GM21367 (cell line): ENCODE data around the gene SUSD4.

Experiments
- ATAC-seq: cut with Tn5 transposase; IDR thresholded peaks from one replicate; pipeline ENCODE4 v1.9.1; 2021; ENCODE audit not compliant: unreplicated experiment

The SUSD4 gene

DNA sequence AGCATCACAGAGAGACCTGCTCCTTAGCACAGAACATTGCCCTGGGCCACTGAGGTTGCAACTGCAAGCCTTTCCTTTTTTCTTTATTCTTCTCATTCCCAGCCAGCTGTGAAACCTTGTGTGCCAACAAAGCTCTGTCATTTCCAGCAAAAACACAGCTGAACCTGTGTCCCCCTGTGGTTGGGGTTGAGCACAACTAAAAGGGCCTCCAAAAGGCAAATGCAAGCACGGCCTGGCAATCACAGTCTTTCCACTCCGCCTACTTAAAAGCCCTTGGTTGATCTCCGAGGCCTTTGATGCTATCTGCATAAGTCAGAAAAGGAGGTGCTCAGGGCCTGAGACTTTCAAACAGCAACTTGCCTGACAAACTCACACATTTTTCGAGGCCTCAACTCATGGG lies 32.7 kb downstream of the SUSD4 start:
- no peak for ATAC-seq

DNA sequence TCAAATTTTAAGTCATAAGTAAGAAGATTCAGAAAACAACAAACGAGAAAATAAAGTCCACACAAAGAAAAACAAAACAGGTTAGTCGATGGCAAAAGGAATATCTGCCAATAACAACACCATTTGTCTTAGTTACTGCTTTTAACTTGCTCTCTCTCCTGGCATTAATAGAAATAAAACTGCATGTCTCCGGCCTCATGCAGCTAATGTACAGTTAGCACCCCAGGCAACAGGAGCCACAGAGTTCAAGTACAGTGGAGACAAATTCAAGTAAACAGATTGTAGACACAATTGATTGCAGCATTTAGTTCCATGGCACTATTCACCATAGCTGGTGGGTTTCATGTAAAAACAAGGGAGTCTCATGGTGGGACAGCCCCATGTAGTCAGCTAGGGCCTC lies 33.5 kb downstream of the SUSD4 start:
- ATAC-seq, result no peak

DNA sequence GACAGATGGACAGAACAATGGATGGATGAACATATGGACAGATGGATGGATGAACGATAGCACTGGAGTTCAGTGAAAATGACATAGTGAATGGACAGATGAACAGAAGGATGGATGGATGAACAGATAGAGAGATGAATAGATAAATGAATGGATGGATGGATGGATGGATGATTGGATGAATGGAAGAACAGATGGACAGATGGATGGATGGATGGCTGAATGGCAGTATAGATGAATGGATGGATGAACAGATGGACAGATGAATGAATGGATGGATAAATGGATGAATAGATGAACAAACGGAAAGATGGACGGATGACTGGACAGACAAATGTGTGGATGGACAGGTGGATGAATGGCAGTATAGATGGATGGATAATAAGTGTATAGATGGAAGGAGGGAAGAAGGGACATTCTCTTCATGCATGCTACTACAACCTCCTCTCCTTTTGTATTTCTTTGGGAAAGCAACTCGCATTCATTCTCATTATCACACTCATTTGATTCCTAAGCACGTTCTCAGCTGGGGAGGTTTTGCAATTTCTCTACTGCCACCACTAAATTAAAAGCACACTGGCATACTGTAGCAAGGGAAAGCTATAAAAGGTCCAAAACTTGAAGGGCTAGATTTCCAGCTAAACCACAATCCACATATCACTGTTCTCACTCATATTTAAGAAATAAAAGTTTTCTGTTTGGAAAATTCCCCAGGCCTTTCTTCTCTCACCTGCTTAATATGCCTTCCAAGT lies 34.1 kb downstream of the SUSD4 start:
- ATAC-seq, result no peak

DNA sequence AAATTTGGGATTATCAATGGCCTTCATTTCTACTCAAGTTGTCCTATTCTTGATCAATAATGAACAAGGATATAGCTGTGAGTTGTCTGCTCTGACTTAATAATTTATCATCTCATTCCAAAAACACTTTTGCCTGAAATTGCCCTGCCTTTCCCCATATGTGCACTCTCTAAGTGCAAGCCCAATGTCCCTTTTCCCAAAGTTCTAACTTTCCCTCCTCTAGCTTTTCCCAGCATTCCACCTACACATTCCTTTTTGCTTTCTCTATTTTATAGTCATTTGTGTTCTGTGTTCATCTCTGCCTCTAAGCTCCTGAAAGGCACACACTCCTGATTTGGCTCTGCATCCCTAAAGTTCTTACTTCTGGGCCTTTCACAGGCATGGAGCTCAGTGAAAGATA lies 34.7 kb downstream of the SUSD4 start:
- no peak for ATAC-seq

DNA sequence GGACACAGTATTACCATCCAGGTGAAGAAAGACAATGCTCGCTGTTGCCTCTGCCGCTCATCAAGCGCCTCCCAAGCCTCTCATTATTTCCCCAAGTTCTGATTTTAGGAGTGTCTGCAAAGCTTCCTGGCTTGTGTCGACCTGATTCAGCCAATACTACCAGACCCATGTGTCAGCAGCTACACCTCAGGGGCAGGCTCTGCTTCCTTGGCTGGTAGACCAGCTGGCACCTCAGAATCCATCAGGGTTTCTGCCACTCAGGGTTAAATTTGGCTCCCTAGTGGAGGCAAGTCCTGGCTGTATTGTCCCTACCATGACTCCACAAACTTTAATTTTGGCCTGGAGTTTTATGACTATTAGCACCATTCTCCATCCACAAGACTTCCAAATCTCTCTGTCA lies 35.4 kb downstream of the SUSD4 start:
- no peak for ATAC-seq

DNA sequence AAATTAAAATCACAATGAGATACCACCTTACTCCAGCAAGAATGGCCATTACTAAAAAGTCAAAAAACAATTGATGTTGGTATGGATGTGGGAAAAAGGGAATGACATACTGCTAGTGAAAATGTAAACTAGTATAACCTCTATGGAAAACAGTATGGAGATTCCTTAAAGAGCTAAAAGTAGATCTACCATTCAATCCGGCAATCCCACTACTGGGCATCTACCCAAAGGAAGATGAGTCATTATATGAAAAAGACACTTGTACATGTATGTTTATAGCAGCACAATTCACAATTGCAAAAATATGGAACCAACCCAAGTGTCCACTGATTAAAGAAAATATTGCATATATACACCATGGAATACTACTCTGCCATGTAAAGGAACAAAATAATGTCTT lies 37.2 kb downstream of the SUSD4 start:
- no peak for ATAC-seq

DNA sequence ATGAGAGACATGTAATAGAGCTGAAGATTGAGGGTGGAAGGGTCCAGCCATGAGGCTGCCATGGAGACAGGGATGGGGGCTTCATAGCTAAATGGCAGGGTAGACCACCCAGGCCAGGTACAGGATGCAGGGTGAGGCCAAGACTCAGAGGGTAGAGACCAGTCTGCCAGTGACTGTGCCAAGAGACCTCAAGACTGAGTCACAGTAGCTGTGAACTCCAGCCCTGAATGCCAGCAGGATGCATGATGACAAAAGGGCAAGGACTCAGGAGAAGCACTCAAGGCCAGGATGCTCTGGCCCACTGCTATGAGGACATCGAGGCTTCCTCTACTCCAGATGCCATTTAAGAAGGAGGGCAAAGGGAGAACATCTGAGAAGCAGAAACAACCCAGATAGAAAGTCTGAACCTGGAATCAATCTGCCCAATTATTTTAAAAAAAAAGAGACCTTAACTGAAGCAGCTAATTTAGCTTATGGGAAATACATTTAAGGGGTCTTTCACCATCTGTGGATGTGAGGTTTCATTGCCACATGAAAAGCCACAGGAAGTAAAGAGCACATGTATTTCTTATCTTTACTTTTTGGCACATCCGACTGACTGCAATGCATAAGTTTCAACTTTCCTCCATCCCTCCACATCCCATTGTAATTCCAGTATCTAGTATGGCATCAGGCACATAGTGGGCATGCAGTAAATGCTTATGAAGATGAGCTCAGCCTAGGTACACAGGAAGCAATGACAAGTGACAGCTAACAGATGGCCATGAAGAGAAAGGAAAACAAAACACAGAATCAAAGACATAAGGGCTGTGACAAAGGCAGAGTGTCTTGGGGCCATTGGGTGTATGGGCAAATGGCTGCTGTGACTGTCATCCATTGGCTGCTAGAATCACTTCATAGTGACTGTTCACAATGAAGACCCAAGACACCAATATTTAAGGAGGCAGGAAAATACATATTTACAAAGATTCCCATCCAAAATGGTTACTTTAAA lies 40.2 kb downstream of the SUSD4 start:
- ATAC-seq, result no peak

DNA sequence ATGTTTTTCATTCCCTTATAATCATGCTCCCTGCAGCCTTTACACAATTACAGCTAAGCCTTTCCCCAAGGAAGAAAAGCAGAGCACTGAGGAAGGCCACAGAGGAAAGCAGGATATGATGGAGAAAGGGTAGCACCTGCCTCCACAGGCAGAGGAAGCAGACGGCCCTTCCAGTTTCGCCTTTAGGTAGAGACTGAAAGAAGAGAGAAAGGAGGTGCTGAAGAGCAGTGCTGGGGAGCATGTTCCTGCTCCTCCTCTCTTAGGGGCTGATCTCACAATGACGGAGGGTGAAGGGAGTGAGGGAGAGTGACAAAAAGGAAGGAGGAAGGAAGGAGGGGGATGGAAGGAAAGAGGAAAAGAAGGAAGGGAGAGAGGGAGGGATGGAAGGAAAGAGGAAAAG lies 41.1 kb downstream of the SUSD4 start:
- ATAC-seq, result no peak

DNA sequence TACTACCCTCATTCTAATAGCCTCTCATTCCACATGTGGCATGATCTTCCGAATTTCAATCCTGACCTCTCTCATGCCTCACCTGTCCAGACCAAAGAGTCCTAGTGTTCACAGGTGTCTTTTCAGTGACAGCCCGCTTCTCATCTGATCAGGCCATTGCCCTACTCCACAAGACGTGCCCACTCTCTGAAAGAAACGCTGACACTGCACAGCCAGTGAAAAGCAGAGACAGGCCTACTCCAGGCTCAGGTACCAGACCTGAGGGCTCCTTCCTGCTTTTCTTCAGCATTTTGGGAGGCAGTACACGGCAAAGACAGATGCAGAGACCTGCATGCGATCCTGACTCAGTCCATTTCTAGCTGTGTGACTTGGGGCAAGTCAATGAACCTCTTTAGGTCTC lies 43.0 kb downstream of the SUSD4 start:
- ATAC-seq, result no peak

DNA sequence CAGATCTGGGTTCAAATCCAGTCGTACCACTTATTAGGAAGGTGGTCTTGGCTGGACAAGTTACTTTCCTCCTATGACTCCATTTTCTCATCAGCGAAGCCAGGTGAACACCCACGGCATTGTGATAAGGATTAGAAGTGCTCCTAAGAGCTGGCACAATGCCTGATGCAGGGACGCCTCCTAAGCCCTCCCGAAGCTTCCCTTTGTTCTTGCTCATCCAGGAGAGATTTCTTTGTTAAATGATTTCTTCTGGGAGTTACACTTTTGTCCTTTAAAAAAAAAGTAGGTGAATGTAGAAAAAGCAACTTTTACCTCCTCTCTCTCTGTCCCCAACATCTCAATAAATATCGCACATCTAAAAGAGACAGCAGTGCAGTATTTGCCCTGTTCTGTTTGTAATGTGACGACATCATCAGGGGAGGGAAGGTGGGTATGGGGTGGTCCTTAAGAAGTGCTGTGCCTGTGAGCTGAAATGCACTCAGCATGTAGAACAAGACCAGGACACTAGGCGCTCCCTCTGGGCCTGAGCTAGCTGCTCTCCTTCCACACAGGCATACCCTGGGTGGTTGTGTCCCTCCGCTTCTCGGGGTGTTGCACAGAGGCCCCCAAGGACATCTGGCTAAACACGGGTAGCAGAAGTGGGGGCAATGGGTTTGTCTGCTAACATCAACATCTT lies 43.9 kb downstream of the SUSD4 start:
- no peak for ATAC-seq

DNA sequence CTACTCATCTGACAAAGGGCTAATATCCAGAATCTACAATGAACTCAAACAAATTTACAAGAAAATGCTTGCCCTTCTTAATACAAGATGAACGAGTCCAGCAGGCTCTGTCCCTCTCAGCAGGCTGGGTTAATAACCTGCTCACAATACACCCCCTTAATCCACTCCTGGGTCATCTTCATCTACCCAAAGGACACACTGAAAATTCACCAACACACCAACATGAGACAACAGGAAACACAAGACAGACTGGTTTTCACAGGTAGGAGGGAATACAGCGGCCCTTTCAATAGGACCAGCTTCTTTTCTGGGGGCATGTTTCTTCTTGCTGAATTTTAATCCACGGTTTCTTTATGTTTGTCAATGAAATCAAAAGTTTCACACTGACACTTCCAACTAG lies 44.6 kb downstream of the SUSD4 start:
- ATAC-seq, result no peak

DNA sequence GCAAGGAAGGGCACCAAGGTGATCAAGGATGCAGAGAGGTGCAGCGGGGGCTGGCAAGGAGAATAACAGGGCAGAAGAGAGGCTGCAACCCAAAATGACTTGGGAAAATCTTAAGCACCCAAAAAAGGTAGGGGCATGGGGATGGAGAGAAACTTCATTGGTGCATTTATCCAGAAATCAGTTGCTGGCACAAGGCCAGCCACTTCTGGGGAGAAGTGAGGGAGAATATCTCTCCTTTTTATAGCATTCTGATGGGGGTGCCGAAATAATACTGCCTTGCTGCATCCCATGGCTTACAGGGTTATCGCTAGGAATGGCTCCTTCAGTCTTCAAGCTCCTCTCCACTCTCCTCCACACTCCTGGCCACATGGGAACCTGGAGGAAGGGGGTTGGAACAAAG lies 47.9 kb downstream of the SUSD4 start:
- no peak for ATAC-seq

DNA sequence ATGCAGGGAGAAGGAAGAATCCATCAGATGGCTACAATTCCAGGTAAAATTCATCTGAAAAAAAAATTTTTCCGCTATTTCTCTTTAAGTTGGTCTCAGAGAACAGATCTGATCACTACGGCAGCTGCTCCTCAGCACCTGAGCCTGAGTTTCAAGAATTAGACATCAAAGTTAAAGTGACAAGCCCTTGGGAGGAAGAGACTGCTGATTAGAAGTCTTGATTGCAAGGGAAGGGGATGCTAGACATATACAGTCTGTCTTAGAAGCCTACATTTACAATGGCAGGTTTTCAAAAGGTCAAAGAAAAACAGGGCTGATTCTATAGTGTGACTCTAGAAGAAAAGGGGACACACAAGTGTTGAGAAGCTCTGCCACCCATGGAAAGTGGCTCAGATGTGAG lies 48.3 kb downstream of the SUSD4 start:
- no peak for ATAC-seq

DNA sequence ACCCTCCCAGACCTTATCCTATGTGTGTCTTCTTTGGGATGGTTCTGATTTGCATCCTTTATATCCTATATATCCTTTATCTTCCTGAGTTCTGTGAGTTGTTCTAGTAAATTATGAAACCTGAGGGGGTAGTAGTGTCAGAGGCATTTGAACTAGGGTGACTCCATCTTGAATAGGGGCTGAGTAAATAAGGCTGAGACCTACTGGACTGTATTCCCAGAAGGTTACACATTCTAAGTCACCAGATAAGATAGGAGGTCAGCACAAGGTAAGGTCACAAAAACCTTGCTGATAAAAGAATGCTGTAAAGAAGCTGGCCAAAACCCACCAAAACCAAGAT lies 50.6 kb downstream of the SUSD4 start:
- ATAC-seq, result no peak

DNA sequence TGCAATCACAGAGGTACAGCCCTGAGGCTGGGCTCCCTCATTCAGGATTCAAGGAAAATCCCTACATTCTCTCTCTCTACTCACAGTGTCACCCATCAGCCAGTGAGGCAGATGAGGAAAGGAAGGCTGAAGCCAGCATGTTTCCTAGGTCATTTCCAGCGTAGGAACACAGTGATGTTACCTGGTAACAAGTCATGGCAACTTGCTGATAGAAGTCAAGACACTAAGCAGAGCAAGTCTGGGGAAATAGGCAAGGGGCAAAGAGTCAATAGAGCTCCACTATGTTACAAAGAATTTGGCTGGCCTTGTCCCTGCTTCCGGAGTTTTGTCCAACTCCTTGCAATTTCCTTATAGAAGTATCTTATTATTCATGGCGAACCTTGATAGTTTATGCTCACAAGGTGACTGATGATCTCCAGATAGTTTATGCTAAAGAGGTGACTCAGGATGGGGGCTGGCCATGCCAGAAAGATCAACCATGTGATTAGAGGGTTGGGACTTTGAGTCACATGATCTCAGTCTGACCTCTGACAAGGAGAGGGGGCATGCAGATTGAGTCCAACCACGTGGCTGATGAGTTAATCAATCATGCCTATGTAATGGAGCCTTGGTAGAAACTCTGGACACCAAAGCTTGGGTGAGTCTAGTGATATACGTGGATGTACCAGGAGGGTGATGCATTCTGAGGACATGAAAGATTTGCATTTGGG lies 51.1 kb downstream of the SUSD4 start:
- ATAC-seq, result no peak

DNA sequence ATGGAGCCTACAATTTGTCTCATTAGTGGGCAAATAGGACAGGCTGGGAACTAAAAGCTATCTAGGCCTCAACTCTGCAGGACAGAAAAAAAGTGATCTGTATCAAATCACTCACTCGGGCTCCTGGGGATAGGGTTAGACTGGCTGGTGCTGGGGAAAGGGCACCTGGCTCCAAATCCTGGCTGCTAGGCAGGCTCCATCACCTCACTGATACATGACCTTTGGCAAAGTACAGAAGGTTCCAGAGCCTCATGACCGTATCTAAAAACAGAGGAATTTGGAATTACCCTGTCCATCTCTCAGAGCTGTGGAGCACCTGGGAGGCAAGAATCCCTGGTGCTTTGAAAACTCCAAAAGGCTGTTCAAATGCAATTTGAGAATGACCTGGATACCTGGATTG lies 51.7 kb downstream of the SUSD4 start:
- no peak for ATAC-seq

DNA sequence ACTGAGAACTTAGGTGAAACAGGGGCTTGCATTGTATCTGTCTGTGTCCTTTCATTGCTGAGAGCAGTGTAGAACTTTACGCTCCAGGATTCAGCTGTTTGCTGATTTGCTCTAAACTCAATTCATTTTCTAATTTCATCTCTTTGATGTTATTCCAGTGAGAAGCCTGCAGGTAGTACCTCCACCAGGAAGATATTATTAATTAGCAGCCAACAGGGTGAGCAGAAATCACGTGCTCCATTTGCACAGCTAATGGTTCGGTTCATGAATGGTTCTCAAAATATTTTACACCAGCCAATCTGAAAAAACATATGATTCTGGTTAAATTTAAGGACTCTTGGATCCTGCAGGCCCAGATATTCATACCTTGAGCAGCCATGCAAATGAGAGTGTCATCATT lies 52.1 kb downstream of the SUSD4 start:
- ATAC-seq, result no peak

DNA sequence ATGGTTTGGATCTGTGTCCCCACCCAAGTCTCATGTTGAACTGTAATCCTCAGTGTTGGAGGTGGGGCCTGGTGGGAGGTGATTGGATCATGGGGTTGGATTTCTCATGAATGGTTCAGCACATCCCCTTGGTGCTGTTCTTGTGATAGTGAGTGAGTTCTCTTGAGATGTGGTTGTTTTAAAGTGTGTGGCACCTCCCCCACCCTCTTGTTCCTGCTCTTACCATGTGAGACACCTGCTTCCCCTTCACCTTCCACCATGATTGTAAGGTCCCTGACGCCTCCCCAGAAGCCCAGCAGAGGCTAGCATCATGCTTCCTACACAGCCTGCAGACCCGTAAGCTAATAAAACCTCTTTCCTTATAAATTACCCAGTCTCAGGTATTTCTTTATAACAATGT lies 55.8 kb downstream of the SUSD4 start:
- ATAC-seq, result no peak

DNA sequence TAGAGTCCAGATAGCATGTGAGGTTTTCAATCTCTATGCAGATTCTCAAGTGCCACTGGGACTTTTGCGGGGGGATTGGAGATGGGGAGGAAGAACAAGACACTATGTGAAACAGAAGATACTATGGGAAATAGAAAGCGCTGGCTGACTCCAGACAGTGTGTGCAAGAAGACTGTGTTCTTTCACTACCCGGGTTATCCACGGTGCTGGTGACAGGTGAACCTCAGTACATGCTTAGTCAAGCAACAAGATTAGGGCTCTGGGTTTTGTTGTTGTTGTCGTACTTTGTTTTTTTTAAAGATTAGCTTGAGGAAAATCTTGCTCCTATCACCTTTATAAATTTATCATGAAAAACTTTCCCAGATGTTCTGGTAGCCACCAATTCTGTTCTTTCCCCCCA lies 56.4 kb downstream of the SUSD4 start:
- no peak for ATAC-seq

DNA sequence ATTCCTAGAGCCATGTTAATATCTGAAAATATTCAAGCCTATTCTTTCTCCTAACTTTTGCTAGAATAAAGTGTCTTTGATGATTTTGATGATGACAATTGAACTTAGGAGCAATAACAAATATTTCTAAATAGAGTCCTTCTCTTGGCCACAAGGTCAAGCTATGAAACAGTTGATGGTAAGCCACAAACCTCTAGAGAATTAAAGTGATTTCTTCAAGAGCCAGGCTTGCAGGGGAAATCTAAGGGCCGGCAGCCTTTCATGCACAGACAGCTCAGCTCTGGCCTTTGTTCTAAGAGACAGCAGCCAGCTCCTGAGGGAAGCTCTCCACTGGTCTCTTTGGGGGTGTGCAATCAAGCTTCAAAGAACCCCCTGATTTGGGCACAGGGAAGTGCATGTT lies 59.0 kb downstream of the SUSD4 start:
- no peak for ATAC-seq

DNA sequence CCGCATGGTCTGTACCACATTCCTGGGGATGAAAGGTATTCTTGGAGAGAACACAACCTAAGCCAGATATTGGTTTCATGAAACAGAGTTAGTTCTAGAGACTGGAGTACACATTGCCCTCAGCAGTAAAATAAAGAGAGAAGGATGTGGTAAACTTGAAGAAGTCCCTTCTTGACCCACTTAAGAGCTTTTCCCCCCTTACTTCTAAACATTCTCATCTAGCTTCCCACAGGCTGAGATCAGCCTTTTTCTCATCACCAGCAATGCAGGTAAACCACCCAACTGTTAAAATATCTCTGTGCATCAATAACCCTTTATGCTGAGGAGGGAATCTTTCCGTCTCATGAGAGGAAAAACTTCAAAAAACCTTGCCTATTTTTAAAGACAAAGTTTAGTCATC lies 62.6 kb downstream of the SUSD4 start:
- no peak for ATAC-seq
